ENCODE measurements around the gene PRKCA. TPM values are rescaled to one million over a fixed set of nuclear protein-coding genes. Genes with fewer than 3 reads are reported as not detected.
A peak's percentile ranks its signal among the peaks of the same experiment; 100 is the strongest.

The PRKCA gene
- total and polyA plus RNA-seq, 2 donors from 2014 or later = 8.0 to 50.8 TPM

GRCh38 chr17:66630828-66631472 lies 328.5 kb downstream of the PRKCA start:
- H3K4me3 ChIP-seq (ENCODE audit: low read length in 3 of 3) = no peak overlapping the region
- H3K36me3 ChIP-seq (ENCODE audit: control insufficient read depth in 2 of 3, insufficient read depth in 3 of 3, low read length in 3 of 3) = no peaks in the 10 kb centered on the region
- H3K4me1 ChIP-seq (ENCODE audit: control insufficient read depth in 2 of 3, insufficient read depth in 2 of 3, low read depth in 1 of 3, low read length in 3 of 3) = no peaks in the 10 kb centered on the region
- H3K27me3 ChIP-seq (ENCODE audit: control insufficient read depth, insufficient read depth, low read length) = no peaks in the 10 kb centered on the region
- TF ChIP-seq CTCF (IDR thresholded peaks at IDR 0.05; ENCODE audit: borderline replicate concordance, extremely low read depth, insufficient read depth) = no peak
- H3K27ac ChIP-seq (ENCODE audit: low read depth in 2 of 2, low read length in 2 of 2) = no peak overlapping the region
- intact Hi-C loops (cut with DNase I) = no loop called here
- FAIRE-seq = no peak
- H3K9me3 ChIP-seq (ENCODE audit: control insufficient read depth in 2 of 3, insufficient read depth in 1 of 3, low read length in 3 of 3) = no peaks in the 10 kb centered on the region
- no peak overlapping the region for H3K9ac ChIP-seq (ENCODE audit: low read length in 3 of 3)
- no peak for DNase-seq

- no peak for DNase-seq
- H3K4me1 ChIP-seq (ENCODE audit: control insufficient read depth in 2 of 3, insufficient read depth in 2 of 3, low read depth in 1 of 3, low read length in 3 of 3) = no peaks in the 10 kb centered on the region
- no peak for FAIRE-seq
- no peaks in the 10 kb centered on the region for H3K27me3 ChIP-seq (ENCODE audit: control insufficient read depth, insufficient read depth, low read length)
- H3K36me3 ChIP-seq (ENCODE audit: control insufficient read depth in 2 of 3, insufficient read depth in 3 of 3, low read length in 3 of 3) = no peaks in the 10 kb centered on the region
- H3K27ac ChIP-seq (ENCODE audit: low read depth in 2 of 2, low read length in 2 of 2) = no peak overlapping the region
- TF ChIP-seq CTCF (IDR thresholded peaks at IDR 0.05; ENCODE audit: borderline replicate concordance, extremely low read depth, insufficient read depth) = no peak
- no peak overlapping the region for H3K4me3 ChIP-seq (ENCODE audit: low read length in 3 of 3)
- intact Hi-C loops (cut with DNase I) = no loop called here
- no peaks in the 10 kb centered on the region for H3K9me3 ChIP-seq (ENCODE audit: control insufficient read depth in 2 of 3, insufficient read depth in 1 of 3, low read length in 3 of 3)
- no peak overlapping the region for H3K9ac ChIP-seq (ENCODE audit: low read length in 3 of 3)
These were observed 330.3 kb downstream of the PRKCA start for GRCh38 chr17:66632731-66633130.

- Histone ChIP-seq H3K4me1 (ENCODE audit: control insufficient read depth in 2 of 3, insufficient read depth in 2 of 3, low read depth in 1 of 3, low read length in 3 of 3) (no peaks in the 10 kb centered on the region), H3K27ac (ENCODE audit: low read depth in 2 of 2, low read length in 2 of 2) (no peak overlapping the region), H3K36me3 (ENCODE audit: control insufficient read depth in 2 of 3, insufficient read depth in 3 of 3, low read length in 3 of 3) (no peaks in the 10 kb centered on the region), H3K9me3 (ENCODE audit: control insufficient read depth in 2 of 3, insufficient read depth in 1 of 3, low read length in 3 of 3) (no peaks in the 10 kb centered on the region), H3K27me3 (ENCODE audit: control insufficient read depth, insufficient read depth, low read length) (no peaks in the 10 kb centered on the region), H3K4me3 (ENCODE audit: low read length in 3 of 3) (no peak overlapping the region), H3K9ac (ENCODE audit: low read length in 3 of 3) (no peak overlapping the region)
- intact Hi-C loops (cut with DNase I) = no loop called here
- FAIRE-seq (no peak), DNase-seq (peak in 1 of 5 donors; percentile 12)
- TF ChIP-seq CTCF (IDR thresholded peaks at IDR 0.05; ENCODE audit: borderline replicate concordance, extremely low read depth, insufficient read depth) = no peak
These were observed 331.0 kb downstream of the PRKCA start for GRCh38 chr17:66633317-66633965.
